Fibroblast of upper back skin (primary cell): ENCODE results near the gene ATXN3L.
"Not testable (repeated sequence)": the region's sequence is repeated elsewhere in the genome, so short reads cannot be mapped to it uniquely, and the experiment has no call there.

Experiments
- DNase-seq: peaks from one replicate; pipeline ENCODE4 v3.0.0-alpha.2; 2013

The ATXN3L gene

GRCh38 chrX:13305108-13305507, 14.7 kb downstream of the ATXN3L start:
- no peak for DNase-seq

- DNase-seq: no peak
Measured at GRCh38 chrX:13304052-13304451, 15.8 kb downstream of the ATXN3L start.

- DNase-seq: not testable (repeated sequence)
Measured at GRCh38 chrX:13303248-13303647, 16.6 kb downstream of the ATXN3L start.

- no peak for DNase-seq
Measured at GRCh38 chrX:13298836-13299235, 21.0 kb downstream of the ATXN3L start.

- no peak for DNase-seq
Measured at GRCh38 chrX:13295841-13296240, 24.0 kb downstream of the ATXN3L start.

- no peak for DNase-seq
Measured at GRCh38 chrX:13293700-13294099, 26.2 kb downstream of the ATXN3L start.

- DNase-seq: no peak
Measured at GRCh38 chrX:13290891-13291614, 28.8 kb downstream of the ATXN3L start.

GRCh38 chrX:13288671-13289070, 31.2 kb downstream of the ATXN3L start:
- no peak for DNase-seq

GRCh38 chrX:13287816-13288215, 32.0 kb downstream of the ATXN3L start:
- DNase-seq: peak; percentile 89

GRCh38 chrX:13285693-13286092, 34.2 kb downstream of the ATXN3L start:
- DNase-seq: peak; percentile 34

GRCh38 chrX:13285229-13285628, 34.6 kb downstream of the ATXN3L start:
- no peak for DNase-seq

- DNase-seq: peak; percentile 44
Measured at GRCh38 chrX:13284570-13284969, 35.3 kb downstream of the ATXN3L start.

- DNase-seq: peak; percentile 82
Measured at GRCh38 chrX:13283950-13284546, 35.8 kb downstream of the ATXN3L start.

- no peak for DNase-seq
Measured at GRCh38 chrX:13283512-13283911, 36.3 kb downstream of the ATXN3L start.

GRCh38 chrX:13281289-13281688, 38.6 kb downstream of the ATXN3L start:
- no peak for DNase-seq

- DNase-seq: no peak
Measured at GRCh38 chrX:13279279-13280018, 40.4 kb downstream of the ATXN3L start.

- DNase-seq: no peak
Measured at GRCh38 chrX:13277539-13277938, 42.3 kb downstream of the ATXN3L start.

GRCh38 chrX:13276991-13277390, 42.9 kb downstream of the ATXN3L start:
- no peak for DNase-seq

GRCh38 chrX:13275031-13275430, 44.8 kb downstream of the ATXN3L start:
- no peak for DNase-seq

- DNase-seq: no peak
Measured at GRCh38 chrX:13272426-13272825, 47.4 kb downstream of the ATXN3L start.

- DNase-seq: no peak
Measured at GRCh38 chrX:13271511-13271910, 48.3 kb downstream of the ATXN3L start.

- no peak for DNase-seq
Measured at GRCh38 chrX:13270360-13270759, 49.5 kb downstream of the ATXN3L start.

GRCh38 chrX:13268874-13269273, 51.0 kb downstream of the ATXN3L start:
- no peak for DNase-seq
